Mesenchymal stem cell (in vitro differentiated cells and primary cell): ENCODE measurements around the gene AGAP5.
"Not testable (repeated sequence)": the region's sequence is repeated elsewhere in the genome, so short reads cannot be mapped to it uniquely, and the experiment has no call there.

ENCODE experiments used
- DNase-seq: peaks from one replicate; pipeline ENCODE4 v3.0.0-alpha.2; 2013
- H2AFZ ChIP-seq: one replicate; pipeline ENCODE4 v1.6.1; 2013; ENCODE audit warnings: low read depth, mild to moderate bottlenecking, control low read depth, inconsistent platforms, low read length, moderate library complexity
- H2AK5ac ChIP-seq: 2 replicates; pipeline ENCODE4 v1.6.1; 2013; ENCODE audit warnings: low read length, moderate library complexity, mild to moderate bottlenecking, inconsistent platforms; ENCODE audit not compliant: severe bottlenecking
- H2BK120ac ChIP-seq: one replicate; pipeline ENCODE4 v1.6.1; 2013; ENCODE audit warnings: low read depth, mild to moderate bottlenecking, inconsistent platforms, low read length, moderate library complexity
- H2BK12ac ChIP-seq, 2 experiments: one replicate each; pipeline ENCODE4 v1.6.1; 2013; ENCODE audit warnings: inconsistent platforms in 2 of 2, low read length in 2 of 2, mild to moderate bottlenecking in 2 of 2, moderate library complexity in 2 of 2, control low read depth in 1 of 2
- H2BK15ac ChIP-seq: one replicate; pipeline ENCODE4 v1.6.1; 2013; ENCODE audit warnings: mild to moderate bottlenecking, low read depth, inconsistent platforms; ENCODE audit not compliant: poor library complexity, severe bottlenecking
- H2BK5ac ChIP-seq: 2 replicates; pipeline ENCODE4 v1.6.1; 2013; ENCODE audit warnings: low read depth, mild to moderate bottlenecking, low read length, control low read depth, inconsistent platforms; ENCODE audit not compliant: poor library complexity, severe bottlenecking
- H3K14ac ChIP-seq, 2 experiments: one replicate each; pipeline ENCODE4 v1.6.1; 2013; ENCODE audit warnings: inconsistent platforms in 2 of 2, low read length in 2 of 2, control low read depth in 1 of 2, mild to moderate bottlenecking in 1 of 2, moderate library complexity in 1 of 2
- H3K18ac ChIP-seq, 2 experiments: one replicate each; pipeline ENCODE4 v1.6.1; 2013; ENCODE audit warnings: inconsistent platforms in 2 of 2, low read length in 2 of 2, control low read depth in 1 of 2, low read depth in 1 of 2, mild to moderate bottlenecking in 1 of 2
- H3K23ac ChIP-seq, 2 experiments: one replicate each; pipeline ENCODE4 v1.6.1; 2013; ENCODE audit warnings: inconsistent platforms in 2 of 2, low read length in 2 of 2, mild to moderate bottlenecking in 2 of 2, moderate library complexity in 2 of 2, control low read depth in 1 of 2
- H3K27ac ChIP-seq: 2 replicates; pipeline ENCODE4 v1.5.1; 2013; ENCODE audit warnings: mild to moderate bottlenecking, moderate library complexity, low read length, control low read depth, inconsistent platforms; ENCODE audit not compliant: poor library complexity, severe bottlenecking
- H3K27me3 ChIP-seq, 2 experiments: 2 replicates each; pipeline versions ENCODE4 v1.6.1 to v1.7.0; 2013; ENCODE audit warnings: low read length in 2 of 2, mild to moderate bottlenecking in 2 of 2, moderate library complexity in 2 of 2, control low read depth in 1 of 2, inconsistent platforms in 1 of 2; ENCODE audit not compliant: control insufficient read depth in 1 of 2, insufficient read depth in 1 of 2
- H3K36me3 ChIP-seq, 2 experiments: 2 replicates each; pipeline versions ENCODE4 v1.6.1 to v1.7.0; 2013; ENCODE audit warnings: low read length in 2 of 2, control low read depth in 1 of 2, inconsistent platforms in 1 of 2, low read depth in 1 of 2, mild to moderate bottlenecking in 1 of 2; ENCODE audit not compliant: insufficient read depth in 2 of 2, control insufficient read depth in 1 of 2
- H3K4ac ChIP-seq, 2 experiments: one replicate each; pipeline ENCODE4 v1.6.1; 2013; ENCODE audit warnings: inconsistent platforms in 2 of 2, low read length in 2 of 2, mild to moderate bottlenecking in 2 of 2, moderate library complexity in 2 of 2, control low read depth in 1 of 2, low read depth in 1 of 2
- H3K4me1 ChIP-seq: 2 replicates; pipeline ENCODE4 v1.6.1; 2013; ENCODE audit warnings: low read depth, low read length, control low read depth; ENCODE audit not compliant: control insufficient read depth, insufficient read depth
- H3K4me2 ChIP-seq: 2 replicates; pipeline ENCODE4 v1.6.1; 2013; ENCODE audit warnings: low read length, mild to moderate bottlenecking, inconsistent platforms; ENCODE audit not compliant: poor library complexity, severe bottlenecking
- H3K4me3 ChIP-seq, 2 experiments: 2 replicates each; pipeline versions ENCODE4 v1.5.1 to v1.7.0; 2013; ENCODE audit warnings: low read length in 2 of 2, mild to moderate bottlenecking in 2 of 2, control low read depth in 1 of 2, low read depth in 1 of 2; ENCODE audit not compliant: insufficient read depth in 1 of 2
- H3K79me1 ChIP-seq: replicated peaks from 2 replicates; pipeline ENCODE4 v1.6.1; 2013; ENCODE audit warnings: mild to moderate bottlenecking, control low read depth, low read length, inconsistent platforms; ENCODE audit not compliant: poor library complexity, severe bottlenecking
- H3K9ac ChIP-seq: 2 replicates; pipeline ENCODE4 v1.7.0; 2013; ENCODE audit warnings: mild to moderate bottlenecking, low read length, moderate library complexity
- H3K9me3 ChIP-seq: 2 replicates; pipeline ENCODE4 v1.7.0; 2013; ENCODE audit warnings: mild to moderate bottlenecking, low read length; ENCODE audit not compliant: control insufficient read depth
- H4K8ac ChIP-seq: one replicate; pipeline ENCODE4 v1.6.1; 2013; ENCODE audit warnings: inconsistent platforms, mild to moderate bottlenecking, low read length, moderate library complexity
- H4K91ac ChIP-seq: one replicate; pipeline ENCODE4 v1.6.1; 2013; ENCODE audit warnings: mild to moderate bottlenecking, low read length, inconsistent platforms
- WGBS: methylation state at CpG from one replicate; pipeline ENCODE4 v1.1.7; 2013; ENCODE audit warnings: mixed read lengths; 5-methylcytosine and 5-hydroxymethylcytosine counted together

The AGAP5 gene

GRCh38 chr10:73730153-73730906, 32.4 kb upstream of the AGAP5 start:
- Histone ChIP-seq H4K91ac (peak overlapping the region; percentile 34), H2AFZ (peak overlapping the region; percentile 87), H3K9ac (peak overlapping the region; percentile 96), H3K9me3 (no peaks in the 10 kb centered on the region), H2AK5ac (no peak overlapping the region), H2BK5ac (no peak overlapping the region), H3K14ac (peak overlapping the region in 1 of 2 experiments; percentile 95), H3K36me3 (peaks cover 46% of the 10 kb centered on the region in 2 experiments), H4K8ac (peak overlapping the region; percentile 86), H2BK120ac (no peak overlapping the region), H3K79me1 (peaks cover 26% of the 10 kb centered on the region), H3K4me2 (peak overlapping the region; percentile 58), H3K18ac (peak overlapping the region; percentile 48 to 93), H2BK15ac (peak overlapping the region; percentile 21), H3K4me3 (peak overlapping the region; percentile 84 to 99), H2BK12ac (no peak overlapping the region), H3K27ac (peak overlapping the region; percentile 86), H3K4ac (peak overlapping the region; percentile 59 to 95), H3K23ac (no peak overlapping the region), H3K27me3 (no peaks in the 10 kb centered on the region), H3K4me1 (peaks cover 16% of the 10 kb centered on the region)
- under 1% methylated on average over 55 of the region's 58 CpGs for WGBS
- peak; percentile 96 for DNase-seq

DNA sequence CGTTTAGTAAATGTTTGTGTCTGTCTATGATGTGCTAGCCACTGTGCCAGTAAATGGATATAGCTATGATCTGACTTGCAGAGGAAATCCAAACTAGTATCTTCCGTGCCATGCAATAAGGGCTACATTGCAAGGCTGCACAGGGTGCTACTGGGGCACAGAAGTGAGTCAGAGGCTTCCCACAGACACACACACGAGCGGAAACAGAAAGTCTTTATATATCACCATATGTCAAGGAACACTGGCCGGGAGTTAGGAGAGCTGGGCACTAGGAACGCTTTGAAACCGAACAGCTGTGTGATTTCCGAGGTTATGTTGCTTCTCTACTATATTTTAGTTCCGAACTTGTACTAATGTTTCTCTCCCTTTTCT, 31.9 kb upstream of the AGAP5 start:
- not testable (repeated sequence) for H2AK5ac ChIP-seq, H4K91ac ChIP-seq, H2BK15ac ChIP-seq, H2AFZ ChIP-seq, H3K23ac ChIP-seq, H2BK120ac ChIP-seq, H3K18ac ChIP-seq, H3K9me3 ChIP-seq, H3K27me3 ChIP-seq, H4K8ac ChIP-seq, H2BK12ac ChIP-seq, H3K4ac ChIP-seq, H2BK5ac ChIP-seq, H3K14ac ChIP-seq
- Histone ChIP-seq H3K4me1 (peaks cover 15% of the 10 kb centered on the region), H3K27ac (peak overlapping the region; percentile 86), H3K9ac (peak overlapping the region; percentile 96), H3K4me2 (peak overlapping the region; percentile 88), H3K4me3 (peak overlapping the region; percentile 84 to 99), H3K36me3 (peaks cover 43 to 52% of the 10 kb centered on the region in 2 experiments), H3K79me1 (peaks cover 25% of the 10 kb centered on the region)
- 0% methylated on average over 2 of the region's 9 CpGs for WGBS
- peak; percentile 88 for DNase-seq

DNA sequence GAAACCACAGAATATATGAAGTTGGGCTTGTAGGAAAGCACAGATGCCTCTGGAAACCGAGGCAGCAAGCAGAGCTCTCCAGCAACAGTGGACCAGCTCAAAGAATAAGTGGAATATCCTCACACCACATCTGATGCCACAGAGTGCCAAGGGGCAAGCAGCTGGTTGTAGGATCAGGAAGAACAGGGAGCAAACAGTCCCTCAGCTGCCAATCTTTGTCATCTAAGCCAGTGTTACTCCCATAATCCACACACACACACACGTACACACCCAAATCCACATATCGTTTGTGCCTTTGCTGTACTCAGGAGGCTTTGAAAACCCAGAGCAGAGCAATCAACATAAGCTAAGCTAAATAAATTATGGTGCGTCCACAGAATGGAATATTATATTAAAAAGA, 25.6 kb upstream of the AGAP5 start:
- Histone ChIP-seq H3K23ac (no peak overlapping the region), H3K4me1 (no peaks in the 10 kb centered on the region), H2AFZ (no peak overlapping the region), H2BK5ac (no peak overlapping the region), H3K36me3 (peaks cover 23 to 92% of the 10 kb centered on the region in 2 experiments), H3K14ac (no peak overlapping the region), H2AK5ac (no peak overlapping the region), H4K91ac (no peak overlapping the region), H3K79me1 (peaks cover 16% of the 10 kb centered on the region), H3K4ac (no peak overlapping the region), H3K4me2 (no peak overlapping the region), H2BK12ac (no peak overlapping the region), H2BK15ac (no peak overlapping the region), H3K27me3 (no peaks in the 10 kb centered on the region), H3K9me3 (no peaks in the 10 kb centered on the region), H3K9ac (no peak overlapping the region), H3K18ac (no peak overlapping the region), H2BK120ac (no peak overlapping the region), H3K27ac (no peak overlapping the region), H3K4me3 (no peak overlapping the region), H4K8ac (no peak overlapping the region)
- 67% methylated on average over 3 of the region's 4 CpGs for WGBS
- DNase-seq, result no peak

DNA sequence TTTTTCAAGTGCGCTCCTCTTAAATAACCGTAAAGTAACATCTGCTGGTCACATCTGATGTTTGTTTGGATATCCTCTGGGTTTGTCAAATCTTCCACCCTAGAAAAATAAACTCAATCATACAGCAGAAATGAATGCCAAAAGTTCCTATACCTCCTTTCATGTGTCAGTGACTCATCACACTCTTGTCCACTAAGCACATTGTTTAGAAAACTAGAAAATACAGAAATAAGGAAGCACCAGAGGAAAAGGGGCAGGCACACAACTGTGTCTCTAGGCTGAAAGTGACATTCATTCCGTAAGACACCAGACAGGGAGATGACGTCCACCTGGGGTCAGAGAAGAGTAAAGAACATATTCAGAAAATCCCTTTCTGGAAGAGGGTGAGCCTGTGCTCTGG, 22.7 kb upstream of the AGAP5 start:
- not testable (repeated sequence) for H3K27me3 ChIP-seq, H2BK120ac ChIP-seq, H3K14ac ChIP-seq, H3K4me2 ChIP-seq, H3K18ac ChIP-seq, H2AFZ ChIP-seq, H4K91ac ChIP-seq, H4K8ac ChIP-seq, H2AK5ac ChIP-seq, H3K4ac ChIP-seq, H2BK12ac ChIP-seq, H2BK15ac ChIP-seq, H3K27ac ChIP-seq, H3K9me3 ChIP-seq, H3K4me1 ChIP-seq, H3K4me3 ChIP-seq, H3K9ac ChIP-seq, H3K23ac ChIP-seq, H2BK5ac ChIP-seq
- Histone ChIP-seq H3K79me1 (peaks cover 12% of the 10 kb centered on the region), H3K36me3 (peaks cover 19 to 95% of the 10 kb centered on the region in 2 experiments)
- WGBS, result 76% methylated on average over 4 of the region's 4 CpGs
- peak; percentile 48 for DNase-seq
